HG03135 (cell line): Measurements from ENCODE around the gene CHN2.

Experiments used
- ATAC-seq: cut with Tn5 transposase; IDR thresholded peaks from one replicate; pipeline ENCODE4 v1.9.1; 2021; ENCODE audit warnings: mild to moderate bottlenecking, moderate library complexity; ENCODE audit not compliant: unreplicated experiment

The CHN2 gene

DNA sequence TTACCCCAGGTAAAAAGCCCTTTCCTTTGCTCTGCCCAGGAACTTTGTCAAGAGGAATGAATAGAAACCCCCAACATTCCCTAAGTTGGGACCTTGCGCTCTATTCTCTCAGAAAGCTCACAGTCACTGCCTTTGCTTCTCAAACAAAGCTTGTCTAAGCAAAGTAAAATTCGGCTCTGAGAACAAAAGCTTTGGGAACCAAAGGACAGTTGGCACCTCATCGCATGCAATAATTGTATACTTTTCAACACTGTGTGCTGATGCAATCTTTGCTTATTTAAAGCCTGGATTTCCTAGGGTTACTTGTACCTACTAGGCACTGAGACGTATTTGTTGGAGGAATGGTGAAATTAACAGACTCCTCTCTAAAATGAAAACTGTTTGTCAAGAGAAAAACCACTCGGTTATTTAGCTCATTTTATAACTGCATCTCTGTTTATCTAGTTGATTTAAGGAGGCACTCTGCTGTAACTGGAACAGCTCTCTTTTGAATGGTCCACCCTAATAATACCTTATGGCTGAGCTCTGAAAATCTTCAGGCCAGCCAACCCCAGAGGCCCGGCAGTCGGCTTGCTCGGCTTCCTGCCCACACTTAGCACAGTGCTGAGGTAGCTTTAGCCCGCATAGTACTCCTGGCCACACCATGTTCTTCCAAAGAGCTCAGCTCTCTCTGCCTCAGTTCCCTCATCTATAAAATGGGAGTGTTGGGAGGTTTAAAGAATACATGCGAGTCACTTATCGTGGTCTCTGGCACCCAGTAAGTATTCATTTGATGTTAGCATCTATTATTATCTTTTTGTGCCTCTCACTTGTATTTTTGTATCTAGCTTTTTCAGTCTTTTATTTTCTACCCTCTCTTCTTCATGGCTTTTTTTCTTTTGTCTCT lies 288.9 kb downstream of the CHN2 start:
- no peak for ATAC-seq

DNA sequence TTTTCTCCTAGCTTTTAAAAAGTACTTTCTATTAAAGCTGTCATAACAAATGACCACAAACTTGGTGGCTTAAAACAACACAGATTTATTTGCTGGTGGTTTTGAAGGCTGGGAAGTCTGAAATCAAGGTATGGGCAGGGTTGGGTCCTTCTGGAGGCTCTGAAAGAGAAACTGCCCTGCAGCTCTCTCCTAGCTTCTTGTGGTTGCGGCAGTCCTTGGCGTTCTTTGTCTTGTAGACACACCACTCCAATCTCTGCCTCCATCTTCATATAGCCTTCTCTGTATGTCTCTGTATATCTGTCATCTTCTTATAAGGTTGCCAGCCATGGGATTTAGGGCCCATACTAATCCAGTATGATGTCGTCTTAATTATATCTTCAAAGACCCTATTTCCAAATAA lies 289.7 kb downstream of the CHN2 start:
- ATAC-seq, result no peak

- ATAC-seq, result no peak
Measured at GRCh38 chr7:29485339-29486190, 291.0 kb downstream of the CHN2 start.

DNA sequence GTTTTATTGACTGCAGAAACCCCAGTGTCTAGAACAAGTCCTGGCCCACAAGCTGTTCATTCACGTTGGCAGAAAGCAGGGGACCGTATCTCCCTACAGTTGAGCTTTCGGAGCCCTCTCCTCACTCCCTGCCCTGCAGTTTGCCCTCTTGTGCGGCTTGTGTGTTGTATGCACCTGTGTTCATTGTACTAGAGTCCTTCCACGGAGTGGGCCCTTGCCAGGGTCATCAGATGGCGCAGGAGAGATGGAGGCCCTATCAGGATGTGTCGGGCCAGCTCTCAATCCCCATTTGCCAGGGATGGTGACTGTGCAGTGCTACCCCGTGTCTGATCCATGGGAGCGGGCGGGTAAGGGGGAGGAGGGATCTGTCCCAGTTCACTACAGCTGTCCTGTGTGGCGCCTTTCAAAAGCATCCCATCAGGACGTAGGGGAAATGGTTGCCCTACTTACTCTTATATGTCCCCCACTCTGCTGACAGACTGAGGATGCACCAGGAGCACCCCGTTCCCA lies 291.7 kb downstream of the CHN2 start:
- ATAC-seq, result no peak

- ATAC-seq, result no peak
Measured at GRCh38 chr7:29487424-29487823, 292.8 kb downstream of the CHN2 start.

GRCh38 chr7:29488203-29488970 lies 293.8 kb downstream of the CHN2 start:
- no peak for ATAC-seq

DNA sequence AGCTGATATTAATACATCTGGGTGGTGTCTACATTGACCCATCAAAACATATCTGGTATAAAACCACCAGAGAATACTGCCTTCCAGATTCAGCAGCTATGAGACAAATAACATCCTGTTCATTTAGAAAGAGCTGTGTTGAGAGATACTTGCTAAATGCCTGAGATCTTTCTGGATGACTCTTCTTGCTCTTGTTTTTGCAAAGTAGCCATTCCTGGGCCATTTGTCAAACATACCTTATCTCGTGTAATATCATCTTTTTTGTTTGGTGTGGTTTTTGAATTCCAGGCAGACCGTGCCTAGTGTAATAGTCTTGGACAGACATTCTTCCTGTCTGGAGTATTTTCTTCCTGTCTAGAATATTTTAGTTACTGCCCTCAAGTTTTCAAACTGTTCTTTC lies 294.4 kb downstream of the CHN2 start:
- no peak for ATAC-seq

- ATAC-seq, result no peak
Measured at GRCh38 chr7:29490094-29490607, 295.6 kb downstream of the CHN2 start.

- ATAC-seq, result no peak
Measured at GRCh38 chr7:29494350-29494749, 299.8 kb downstream of the CHN2 start.

GRCh38 chr7:29495653-29496052 lies 301.1 kb downstream of the CHN2 start:
- ATAC-seq, result no peak

DNA sequence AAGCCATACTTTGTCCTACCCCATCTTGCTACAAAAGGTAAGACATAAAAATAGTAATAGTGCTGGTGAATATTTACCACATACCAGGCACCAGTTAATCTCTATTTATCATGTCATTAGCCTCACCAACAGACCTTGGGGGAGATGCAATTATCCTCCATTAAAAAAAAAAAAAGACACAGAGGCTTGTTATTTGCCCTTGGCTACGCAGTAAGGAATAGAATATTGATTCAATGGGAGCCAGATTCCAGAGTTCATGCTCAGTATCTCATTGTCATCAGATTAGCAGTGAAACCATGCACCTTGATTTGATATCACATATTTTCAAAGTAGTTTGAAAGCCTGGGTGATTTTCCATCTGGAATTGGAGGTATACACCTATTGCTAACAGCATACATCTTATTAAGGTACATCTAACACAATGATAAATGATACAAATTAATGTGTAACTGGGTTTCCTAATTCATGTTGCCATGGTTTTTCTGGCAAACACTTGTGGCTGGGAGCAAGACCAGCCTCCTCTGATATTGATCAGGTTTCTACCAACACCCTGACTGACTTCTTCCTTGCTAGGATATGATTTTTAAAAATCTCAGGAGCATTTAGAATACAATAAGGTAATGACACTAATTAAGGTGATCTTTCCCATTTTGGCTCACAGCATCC lies 301.9 kb downstream of the CHN2 start:
- ATAC-seq, result no peak

- no peak for ATAC-seq
Measured at GRCh38 chr7:29499932-29500331, 305.4 kb downstream of the CHN2 start.

DNA sequence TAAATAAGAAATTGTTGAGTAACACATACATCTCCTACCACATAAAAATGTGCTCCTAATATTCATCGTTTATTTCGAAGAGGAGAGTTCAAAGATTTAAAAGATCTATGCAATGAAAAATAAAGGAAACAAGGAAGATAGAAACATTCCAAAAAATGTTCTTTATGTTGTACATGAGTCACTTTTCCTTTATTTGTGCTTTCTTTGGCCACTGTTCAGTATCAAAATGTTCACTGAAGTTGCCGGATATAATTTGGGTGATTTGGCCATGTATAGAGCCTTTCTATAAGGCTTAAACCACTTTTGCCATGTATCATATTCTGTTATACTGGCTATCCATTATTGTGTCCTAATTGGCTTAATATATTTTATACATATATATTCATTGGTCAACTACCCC lies 306.1 kb downstream of the CHN2 start:
- no peak for ATAC-seq

DNA sequence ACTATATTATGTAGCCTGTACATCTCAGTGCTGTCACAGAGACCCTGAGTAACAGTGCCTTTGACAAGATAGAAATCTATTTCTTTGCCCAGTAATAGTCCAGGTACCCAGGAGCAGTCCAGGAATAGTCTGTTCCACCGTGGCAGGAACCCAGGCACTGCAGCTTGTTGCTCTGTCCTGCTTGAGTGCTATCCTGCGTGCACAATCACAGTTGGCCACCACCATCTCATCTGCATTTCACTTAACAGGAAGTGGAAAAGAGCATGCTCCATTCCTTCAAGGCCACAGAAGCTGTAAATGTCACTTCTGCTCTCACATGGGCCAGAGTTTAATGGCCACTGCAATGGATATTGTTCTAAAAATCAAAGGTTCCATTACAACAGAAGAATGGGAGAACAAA lies 307.6 kb downstream of the CHN2 start:
- no peak for ATAC-seq

- ATAC-seq, result no peak
Measured at GRCh38 chr7:29505931-29506330, 311.4 kb downstream of the CHN2 start.

DNA sequence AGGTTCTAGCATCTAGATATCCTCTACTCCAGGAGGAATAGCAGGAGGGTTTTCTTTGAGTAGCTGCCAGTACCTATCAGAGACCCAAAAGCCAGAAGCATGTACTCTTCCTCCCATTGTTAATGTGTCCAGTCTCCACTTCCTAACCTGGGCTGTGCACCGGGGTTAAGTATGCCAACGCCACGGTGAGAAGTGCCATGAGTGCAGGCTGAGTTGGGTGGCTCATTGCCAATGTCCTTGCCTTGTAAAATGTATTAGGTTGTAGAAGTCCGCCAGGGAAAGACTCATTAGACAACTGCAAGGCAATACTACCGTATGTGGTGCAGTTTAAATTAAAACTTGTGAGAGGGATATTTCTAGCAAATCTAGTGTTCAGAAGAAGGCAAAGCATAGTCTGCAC lies 314.0 kb downstream of the CHN2 start:
- ATAC-seq, result no peak

- ATAC-seq, result no peak
Measured at GRCh38 chr7:29510028-29510427, 315.5 kb downstream of the CHN2 start.

GRCh38 chr7:29511337-29511736 lies 316.8 kb downstream of the CHN2 start:
- ATAC-seq, result no peak

- no peak for ATAC-seq
Measured at GRCh38 chr7:29511851-29512250, 317.3 kb downstream of the CHN2 start.

DNA sequence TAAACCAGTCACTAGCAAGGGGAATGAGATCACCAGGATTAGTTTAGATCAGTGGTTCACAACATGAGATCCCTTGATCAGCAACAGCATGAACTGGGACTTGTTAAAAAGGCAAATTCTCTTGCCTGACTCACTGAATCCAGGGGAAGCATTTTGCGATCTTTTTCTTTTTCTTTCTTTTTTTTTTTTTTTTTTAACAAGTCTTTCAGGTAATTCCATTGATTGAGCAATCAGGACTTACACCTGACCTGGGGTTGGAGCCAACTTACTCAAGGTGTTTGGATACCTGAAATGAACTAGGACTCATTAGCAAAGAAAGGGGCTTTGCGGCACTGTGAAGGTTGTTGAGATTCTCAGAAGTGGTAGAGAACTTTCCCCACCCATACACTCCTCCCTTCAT lies 321.9 kb downstream of the CHN2 start:
- ATAC-seq, result no peak
